ENCODE measurements around the gene TRIM9. TPM values are rescaled to one million over a fixed set of nuclear protein-coding genes. Genes with fewer than 3 reads are reported as not detected.

TRIM9 gene
- total and polyA plus RNA-seq, 9 of the 15 experiments (the other 6 are each of a cell fraction or from before 2014, with no cell fraction given), result 0.03 to 0.15 (median 0.04) TPM; not detected in 4

DNA sequence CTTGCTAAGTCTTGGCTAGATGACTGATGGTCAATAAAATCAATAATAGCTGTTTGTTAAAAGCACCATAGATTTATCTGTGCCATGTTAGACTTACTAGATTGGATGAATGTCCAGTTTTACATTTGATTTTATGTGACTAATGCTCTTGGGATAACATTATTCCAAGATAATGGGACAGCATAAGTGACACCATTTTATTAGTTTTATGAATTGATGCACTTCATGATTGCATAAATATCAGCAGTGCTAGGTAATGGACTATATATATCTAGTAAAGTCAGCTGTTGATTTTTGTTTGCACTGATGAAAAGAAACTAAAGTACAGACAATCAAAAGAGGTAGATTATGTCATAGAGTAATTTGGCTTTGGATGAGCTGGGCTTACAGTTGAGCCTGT lies 10.4 kb downstream of the TRIM9 start:
- DNase-seq (ENCODE audit: extremely low read depth in 1 of 4, low spot score in 3 of 4), result no peak
- ChIA-PET CTCF (ENCODE audit: low intra/inter-chr PET ratio) (no interaction called here), POLR2A (no interaction called here)
- intact Hi-C loops (cut with micrococcal nuclease) (no loop called here), in situ Hi-C loops (cut with MboI) (no loop called here)
- Histone ChIP-seq H3K27ac (ENCODE audit: extremely low read depth, low read depth, low read length) (no peak overlapping the region), H3K79me2 (ENCODE audit: control insufficient read depth, insufficient read depth, low read length) (no peaks in the 10 kb centered on the region), H3K4me1 (replicated peaks in 1 of 2; ENCODE audit: control insufficient read depth in 2 of 2, insufficient read depth in 2 of 2, low read length in 2 of 2) (peaks cover 0 to 4% of the 10 kb centered on the region in 2 experiments; a peak in 2 of 5 replicates), H3K4me2 (ENCODE audit: insufficient read depth, low read length) (no peak overlapping the region), H3K9me3 (replicated peaks; ENCODE audit: control insufficient read depth, insufficient read depth, low read depth, low read length) (no peaks in the 10 kb centered on the region), H2AFZ (ENCODE audit: low read depth, low read length) (no peak overlapping the region), H4K20me1 (replicated peaks; ENCODE audit: control insufficient read depth, insufficient read depth, low read length) (no peaks in the 10 kb centered on the region), H3K9ac (ENCODE audit: insufficient read depth in 1 of 2, low read depth in 2 of 2, low read length in 2 of 2) (no peak overlapping the region), H3K9me1 (ENCODE audit: control insufficient read depth, insufficient read depth, low read length) (no peaks in the 10 kb centered on the region), H3K4me3 (no peak overlapping the region), H3K27me3 (ENCODE audit: control insufficient read depth in 2 of 2, insufficient read depth in 2 of 2, low read length in 2 of 2) (no peaks in the 10 kb centered on the region), H3K36me3 (ENCODE audit: control insufficient read depth, insufficient read depth, low read length) (no peaks in the 10 kb centered on the region)
- ATAC-seq, result no peak
- no peak for TF ChIP-seq ZNF589 (CRISPR knock-in tag; IDR thresholded peaks at IDR 0.05; ENCODE audit: low read depth)
- no peak for TF ChIP-seq POLR2H (tag; IDR thresholded peaks at IDR 0.05; ENCODE audit: low read depth)
- BruUV-seq (replicated peaks), result no TSS peak
- no peak for FAIRE-seq

GRCh38 chr14:51082349-51082748 lies 12.6 kb downstream of the TRIM9 start:
- in situ Hi-C loops (cut with MboI), result no loop called here
- no TSS peak for BruUV-seq (replicated peaks)
- CTCF ChIA-PET (ENCODE audit: low intra/inter-chr PET ratio), result no interaction called here
- Histone ChIP-seq H4K20me1 (replicated peaks; ENCODE audit: control insufficient read depth, insufficient read depth, low read length) (no peaks in the 10 kb centered on the region), H3K9me1 (ENCODE audit: control insufficient read depth, insufficient read depth, low read length) (no peaks in the 10 kb centered on the region), H3K27me3 (ENCODE audit: control insufficient read depth in 2 of 2, insufficient read depth in 2 of 2, low read length in 2 of 2) (no peaks in the 10 kb centered on the region), H3K36me3 (ENCODE audit: control insufficient read depth, insufficient read depth, low read length) (no peaks in the 10 kb centered on the region), H3K4me3 (no peak overlapping the region), H3K79me2 (ENCODE audit: control insufficient read depth, insufficient read depth, low read length) (no peaks in the 10 kb centered on the region), H3K9me3 (replicated peaks; ENCODE audit: control insufficient read depth, insufficient read depth, low read depth, low read length) (no peaks in the 10 kb centered on the region), H3K4me1 (replicated peaks in 1 of 2; ENCODE audit: control insufficient read depth in 2 of 2, insufficient read depth in 2 of 2, low read length in 2 of 2) (peaks cover 0 to 4% of the 10 kb centered on the region in 2 experiments; a peak in 2 of 5 replicates), H3K4me2 (ENCODE audit: insufficient read depth, low read length) (no peak overlapping the region), H3K9ac (ENCODE audit: insufficient read depth in 1 of 2, low read depth in 2 of 2, low read length in 2 of 2) (no peak overlapping the region), H2AFZ (ENCODE audit: low read depth, low read length) (no peak overlapping the region), H3K27ac (ENCODE audit: extremely low read depth, low read depth, low read length) (no peak overlapping the region)
- FAIRE-seq (no peak), DNase-seq (ENCODE audit: extremely low read depth in 1 of 4, low spot score in 3 of 4) (no peak), ATAC-seq (no peak)
- POLR2A ChIA-PET, result no interaction called here
- intact Hi-C loops (cut with micrococcal nuclease), result no loop called here
- 5% methylated on average over 1 of the region's 1 CpG for WGBS (ENCODE audit: insufficient coverage, low coverage, missing lambda C conversion rate)
- TF ChIP-seq ZBTB33 (CRISPR knock-in tag; IDR thresholded peaks at IDR 0.05), result no peak
- no peak for TF ChIP-seq ZNF75A (CRISPR knock-in tag; IDR thresholded peaks at IDR 0.05)
- no peak for TF ChIP-seq ADNP (tag; IDR thresholded peaks at IDR 0.05)
- TF ChIP-seq FOXJ2 (tag; IDR thresholded peaks at IDR 0.05), result no peak
- no peak for TF ChIP-seq ARNT (IDR thresholded peaks at IDR 0.05)
- no peak for TF ChIP-seq FUS (optimal IDR thresholded peaks at IDR 0.05; ENCODE audit: low read depth, low read length)
- TF ChIP-seq BHLHE40 (IDR thresholded peaks at IDR 0.05; ENCODE audit: low read length), result no peak
- TF ChIP-seq YBX1 (IDR thresholded peaks at IDR 0.05), result no peak
- TF ChIP-seq ZNF583 (CRISPR knock-in tag; IDR thresholded peaks at IDR 0.05), result no peak
- no peak for TF ChIP-seq POLR2H (tag; IDR thresholded peaks at IDR 0.05; ENCODE audit: low read depth)
- no peak for TF ChIP-seq HIVEP1 (CRISPR knock-in tag; IDR thresholded peaks at IDR 0.05)
- TF ChIP-seq ZNF436 (CRISPR knock-in tag; IDR thresholded peaks at IDR 0.05), result no peak
- TF ChIP-seq TCF7L2 (IDR thresholded peaks at IDR 0.05; ENCODE audit: low read depth, low read length), result no peak
- no peak for TF ChIP-seq NKRF (IDR thresholded peaks at IDR 0.05; ENCODE audit: borderline replicate concordance)
- TF ChIP-seq EZH2 (IDR thresholded peaks at IDR 0.05; ENCODE audit: borderline replicate concordance, low read depth, low read length), result no peak

Measured in K562 (cell line).